ACHN (cell line): Measurements from ENCODE around the gene CHMP4A.

ENCODE experiments used
- DNase-seq: peaks from one replicate; pipeline ENCODE4 v3.0.0-alpha.2; 2015
- in situ Hi-C: cut with HindIII; loops from 2 replicates; pipeline ENCODE4 v1.10.0; 2017; ENCODE audit warnings: low sequenced_read_pairs, low pct_ligation_motif_present, low pct_unique_long_range_greater_than_20kb

Gene CHMP4A, protein sequence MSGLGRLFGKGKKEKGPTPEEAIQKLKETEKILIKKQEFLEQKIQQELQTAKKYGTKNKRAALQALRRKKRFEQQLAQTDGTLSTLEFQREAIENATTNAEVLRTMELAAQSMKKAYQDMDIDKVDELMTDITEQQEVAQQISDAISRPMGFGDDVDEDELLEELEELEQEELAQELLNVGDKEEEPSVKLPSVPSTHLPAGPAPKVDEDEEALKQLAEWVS

DNA sequence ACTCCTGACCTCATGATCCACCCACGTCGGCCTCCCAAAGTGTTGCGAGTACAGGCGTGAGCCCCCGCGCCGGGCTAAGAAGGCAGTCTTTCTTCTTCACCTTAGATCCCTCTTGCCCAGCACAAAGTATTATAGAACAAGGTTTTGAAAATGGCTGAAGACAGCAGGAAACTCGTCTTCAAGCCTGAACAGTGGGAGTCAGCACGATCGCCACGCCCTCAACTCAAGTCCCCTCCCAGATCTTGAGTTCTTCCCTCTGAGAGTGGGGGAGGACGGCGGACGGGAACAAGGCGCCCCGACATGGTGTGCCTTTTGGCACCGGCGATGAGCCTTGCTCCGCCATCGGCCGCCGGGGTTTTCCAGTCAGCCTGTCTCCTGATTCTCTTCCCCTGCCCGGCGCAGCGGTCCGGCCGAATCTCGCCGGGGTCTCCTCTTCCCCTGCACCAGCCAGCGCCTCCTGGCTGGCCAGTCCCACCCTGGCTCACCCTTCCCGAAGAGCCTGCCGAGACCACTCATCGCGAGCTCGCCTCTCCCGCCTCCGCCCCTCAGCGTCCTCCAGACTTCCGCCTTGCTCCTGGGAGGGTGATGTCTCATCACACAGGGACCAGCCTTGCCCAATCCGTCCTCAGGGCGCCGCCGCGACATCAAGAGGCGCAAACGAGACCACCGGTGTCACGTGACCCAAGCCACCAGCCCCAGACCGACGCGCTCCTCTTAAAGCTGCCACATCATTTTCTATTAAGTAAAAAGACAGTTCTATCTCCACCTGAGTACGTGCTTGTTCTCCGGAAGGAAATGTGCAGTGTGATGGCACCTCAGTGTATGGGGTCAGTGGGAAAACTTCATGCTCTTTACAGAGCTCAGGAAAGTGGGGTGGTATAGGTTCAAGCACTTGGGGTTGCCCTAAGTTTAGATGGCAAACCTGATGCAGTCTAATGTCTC, at the start of gene CHMP4A:
Gene CHMP4A (minus strand): TSS at position 565 of the 942 bp plus-strand sequence. CDS start 49 bp downstream, at position 516.
- in situ Hi-C loops: no loop called here
- peak; percentile 97 for DNase-seq

DNA sequence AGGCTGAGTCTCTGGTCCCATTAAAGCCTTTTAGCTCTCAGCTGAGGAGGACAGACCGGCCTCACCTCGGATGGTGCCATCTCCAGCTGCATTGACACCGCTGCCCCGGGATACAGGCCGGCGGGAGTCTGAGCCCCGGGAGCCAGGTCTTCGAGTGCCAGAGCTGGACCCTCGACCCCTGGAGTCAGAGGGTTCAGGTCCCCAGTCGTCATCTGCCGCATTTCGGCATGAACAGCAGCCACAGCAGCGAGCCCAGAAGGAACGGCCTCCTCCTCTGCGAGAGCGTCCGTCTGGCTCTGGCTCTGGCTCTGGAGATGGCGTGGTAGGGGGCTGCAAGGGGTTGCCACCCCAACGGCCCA, 48.7 kb upstream of the CHMP4A start:
- in situ Hi-C loops: no loop called here
- DNase-seq: no peak

DNA sequence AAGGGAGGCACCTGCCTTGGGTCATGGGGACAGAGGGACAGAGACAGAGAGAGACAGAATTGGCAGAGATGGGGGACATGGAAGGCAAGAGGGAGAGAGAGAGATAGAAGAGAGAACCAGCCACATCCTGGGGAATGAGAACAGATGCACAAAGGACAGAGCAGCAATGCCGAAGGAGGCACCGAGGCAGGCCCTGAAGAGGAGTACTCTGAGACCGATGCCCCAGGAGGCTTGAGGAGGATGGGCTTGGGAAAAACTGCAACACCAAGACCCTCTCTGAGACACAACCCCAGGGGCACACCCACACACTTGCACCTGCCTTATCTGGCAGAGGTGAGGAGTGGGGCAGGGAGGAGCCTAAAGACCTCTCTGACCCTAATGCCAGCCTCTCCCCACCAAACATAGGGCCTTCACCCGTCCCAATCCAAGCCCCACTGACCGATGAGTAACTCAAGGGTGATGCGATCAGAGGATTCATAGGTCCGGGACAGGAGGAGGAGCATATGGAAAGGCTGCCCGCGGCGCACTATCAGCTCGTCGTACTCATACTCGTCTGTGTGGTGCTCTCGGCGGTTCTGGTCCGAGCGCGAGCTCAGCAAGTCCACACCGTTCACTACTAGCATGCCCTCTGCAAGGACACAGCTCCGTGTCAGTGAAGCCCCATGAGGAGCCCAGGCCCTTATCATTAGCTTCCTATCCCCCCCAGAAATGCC, 48.1 kb upstream of the CHMP4A start:
- no peak for DNase-seq
- in situ Hi-C loops: no loop called here

DNA sequence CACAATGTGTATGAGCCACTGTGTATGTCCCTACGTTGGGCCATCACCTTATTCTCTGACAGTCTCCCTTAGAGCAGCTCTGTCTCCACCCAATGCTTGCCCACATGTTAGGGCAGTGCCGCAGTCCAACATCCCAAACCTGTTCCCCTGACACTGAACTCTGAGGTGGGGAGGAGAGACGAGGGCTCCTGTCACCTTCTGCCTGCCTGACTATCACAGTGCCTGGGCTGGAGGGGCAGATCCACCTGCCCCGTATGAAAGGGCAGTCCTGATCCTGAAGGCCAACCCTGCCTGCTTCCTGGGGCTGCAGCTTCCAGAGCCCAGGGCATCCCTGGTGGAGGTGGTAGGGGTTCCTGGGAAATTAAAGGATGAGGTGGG, 47.5 kb upstream of the CHMP4A start:
- in situ Hi-C loops: no loop called here
- DNase-seq: no peak

DNA sequence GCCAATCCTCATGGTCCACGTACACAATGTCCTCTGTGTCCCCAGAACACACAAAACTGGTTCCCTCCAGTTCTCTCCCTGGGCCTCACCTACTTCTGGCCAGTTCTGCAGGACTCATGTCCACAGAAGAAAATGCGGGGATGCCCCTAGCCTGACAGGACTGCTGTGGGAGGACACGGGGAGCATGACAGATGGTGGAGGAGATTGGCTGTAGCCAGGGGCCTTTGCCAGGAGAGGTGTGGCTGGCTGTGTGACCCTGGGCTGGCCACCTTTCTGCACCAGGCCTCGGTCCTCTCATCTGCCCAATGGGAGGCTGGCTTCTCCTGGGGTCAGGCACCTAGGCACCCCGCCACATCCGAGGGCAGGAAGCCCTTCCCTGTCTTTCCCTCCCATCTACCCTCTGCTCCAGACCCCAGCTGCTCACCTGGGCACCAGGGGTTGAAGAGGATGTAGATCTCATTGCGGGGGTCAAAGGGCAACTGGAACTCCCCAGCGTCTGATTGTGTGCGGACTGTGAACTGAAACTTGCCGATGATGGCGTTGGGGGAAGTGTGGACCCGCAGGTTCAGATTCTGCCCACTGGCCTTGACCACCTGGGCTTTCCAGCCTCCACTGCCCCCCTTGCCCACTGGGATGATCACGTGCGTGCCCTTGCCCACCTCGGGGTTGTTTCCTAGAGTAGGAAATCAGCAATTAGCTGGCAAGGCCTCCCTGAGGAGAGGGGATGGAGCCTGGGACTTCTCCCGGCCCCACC, 46.9 kb upstream of the CHMP4A start:
- in situ Hi-C loops: no loop called here
- DNase-seq: no peak

DNA sequence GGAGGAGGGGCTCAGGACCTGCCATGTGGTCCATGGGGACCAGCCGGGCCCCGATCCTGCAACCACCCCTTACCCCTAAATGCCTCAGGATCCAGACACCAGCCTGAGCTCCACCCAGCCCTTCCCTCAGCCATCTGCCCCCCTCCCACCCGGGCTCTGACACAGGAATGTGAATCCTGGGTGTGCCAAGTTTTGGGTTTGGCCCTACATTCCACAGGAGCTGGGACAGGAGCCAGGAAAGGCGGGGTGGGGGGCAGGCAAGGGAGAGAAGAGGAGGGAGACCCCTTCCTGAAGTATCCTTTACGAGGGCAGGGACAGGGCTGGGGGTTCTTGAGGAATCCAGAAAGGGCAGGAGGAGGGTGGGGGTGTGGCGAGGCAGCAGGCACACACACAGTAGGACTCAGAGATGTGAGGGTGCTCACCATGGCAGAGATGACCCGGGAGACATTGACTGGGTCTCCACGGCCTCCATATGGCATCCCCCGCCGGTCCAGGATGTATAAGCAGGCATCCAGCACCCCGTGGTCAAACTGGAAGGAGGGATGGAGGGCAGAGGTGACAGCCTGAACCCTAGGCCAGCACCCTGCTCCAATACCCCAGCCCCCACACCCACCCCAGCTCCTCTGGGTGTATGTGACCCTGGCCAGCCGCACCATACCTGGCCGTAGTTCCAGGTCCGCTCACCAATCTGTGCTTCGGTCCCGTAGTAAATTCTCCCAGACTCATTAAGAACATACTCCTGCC, 46.2 kb upstream of the CHMP4A start:
- in situ Hi-C loops: no loop called here
- peak; percentile 33 for DNase-seq

DNA sequence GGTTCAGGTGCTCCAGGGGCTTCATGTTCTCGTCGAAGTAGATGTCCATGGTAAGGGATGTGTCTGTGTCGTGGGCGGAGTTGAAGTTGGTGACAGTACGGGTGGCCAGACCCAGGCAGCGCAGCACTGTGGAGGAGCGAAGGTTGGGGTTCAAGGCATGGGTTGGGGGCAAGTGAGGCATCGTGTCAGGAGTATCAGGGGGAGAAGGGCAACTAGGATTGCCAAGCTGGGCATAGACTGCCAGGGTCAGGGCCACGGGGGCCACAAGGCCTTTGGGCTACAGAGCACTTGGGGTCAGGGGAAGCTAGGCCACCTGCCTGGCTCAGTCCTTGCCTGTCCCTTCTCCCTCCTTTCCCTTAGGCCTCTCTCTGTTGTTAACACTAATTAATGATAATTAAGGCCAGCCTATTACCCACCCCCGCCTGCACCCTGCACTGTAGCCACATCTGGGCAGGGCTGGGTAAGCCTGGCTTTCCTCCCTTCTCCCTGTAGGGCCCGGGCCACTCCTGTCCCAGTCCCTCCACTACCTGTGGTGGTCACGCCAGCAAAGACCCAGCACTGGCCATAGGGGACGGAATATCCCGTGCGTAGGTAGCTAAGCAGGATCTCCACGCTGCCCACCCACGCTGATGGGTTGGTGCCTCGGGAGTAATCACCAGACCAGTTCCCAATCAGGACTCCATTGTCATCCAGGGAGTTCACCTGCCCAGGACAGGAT, 45.4 kb upstream of the CHMP4A start:
- in situ Hi-C loops: no loop called here
- DNase-seq: no peak

DNA sequence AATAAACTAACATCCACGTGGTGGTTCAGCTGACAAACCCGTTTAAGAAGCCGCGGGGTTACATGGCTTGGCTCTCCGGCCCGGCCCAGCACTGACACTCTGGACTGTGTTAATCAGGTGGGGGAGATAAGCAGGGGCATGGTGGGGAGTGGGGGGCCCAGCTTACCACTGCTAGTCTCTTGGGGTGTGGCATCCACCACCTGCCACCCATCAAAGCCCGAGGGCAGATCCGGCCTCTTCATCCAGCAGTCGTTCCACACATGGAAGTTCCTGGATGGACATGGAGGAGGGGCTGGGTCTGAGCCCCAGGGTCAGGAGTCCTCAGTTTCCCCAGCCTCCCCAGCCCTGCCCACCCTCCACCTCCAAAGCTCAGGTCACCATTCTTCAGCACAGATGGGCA, 44.8 kb upstream of the CHMP4A start:
- in situ Hi-C loops: no loop called here
- DNase-seq: no peak

DNA sequence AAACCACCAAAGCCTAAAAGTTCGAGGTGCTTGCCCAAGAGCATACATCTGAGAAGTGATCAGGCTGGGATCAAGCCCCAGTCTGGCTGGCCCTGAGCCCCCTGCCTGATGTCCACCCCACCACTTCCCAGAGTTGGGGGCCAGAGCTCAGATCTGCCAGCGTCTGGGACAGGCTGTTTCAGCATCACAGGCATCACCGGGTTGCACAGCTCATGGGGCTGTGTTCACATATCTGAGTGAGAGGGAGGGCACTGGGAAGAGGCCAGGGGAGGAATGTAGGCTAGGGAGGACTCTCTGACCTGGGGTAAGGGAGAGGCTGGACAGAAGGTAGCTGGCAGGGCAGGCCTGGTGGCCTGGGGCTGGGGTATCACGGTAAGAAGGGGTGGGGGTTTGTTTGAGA, 43.7 kb upstream of the CHMP4A start:
- DNase-seq: no peak
- in situ Hi-C loops: no loop called here

DNA sequence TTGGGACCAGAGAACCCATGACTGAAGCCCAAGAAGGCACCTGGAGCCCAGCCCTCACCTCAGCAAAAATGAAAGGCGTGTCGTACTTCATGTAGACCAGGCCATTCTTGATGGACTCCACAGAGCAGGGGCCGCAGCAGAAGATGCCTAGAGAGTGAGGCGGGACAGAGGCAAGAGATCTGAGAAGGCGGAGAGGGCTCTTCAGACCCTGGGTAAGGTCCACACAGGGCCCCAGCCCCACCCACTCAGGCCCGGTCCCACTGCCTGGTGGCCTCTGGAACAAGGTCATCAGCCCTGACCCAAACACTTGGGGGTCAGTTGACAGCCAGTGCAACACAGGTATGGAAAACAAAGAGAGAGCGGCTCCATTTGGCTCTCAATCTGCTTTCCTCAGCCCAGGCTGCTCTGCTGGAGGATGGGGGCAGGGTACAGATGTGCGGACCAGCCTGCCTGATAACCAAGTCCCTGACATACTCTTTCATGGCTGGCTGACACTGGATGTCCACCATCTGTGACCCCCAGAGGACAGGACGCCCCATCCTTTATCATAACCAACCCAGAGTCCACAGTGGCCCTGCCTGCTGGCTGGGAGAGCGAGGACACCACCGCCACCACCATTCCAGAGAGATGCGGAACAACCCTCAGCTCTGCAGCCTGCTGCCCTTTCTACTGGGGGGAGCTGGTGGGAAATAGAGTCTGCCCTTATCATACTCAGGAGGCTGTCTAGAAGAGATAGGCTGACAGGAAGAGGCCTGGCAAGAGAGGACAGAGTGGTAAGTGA, 42.8 kb upstream of the CHMP4A start:
- DNase-seq: no peak
- in situ Hi-C loops: no loop called here

DNA sequence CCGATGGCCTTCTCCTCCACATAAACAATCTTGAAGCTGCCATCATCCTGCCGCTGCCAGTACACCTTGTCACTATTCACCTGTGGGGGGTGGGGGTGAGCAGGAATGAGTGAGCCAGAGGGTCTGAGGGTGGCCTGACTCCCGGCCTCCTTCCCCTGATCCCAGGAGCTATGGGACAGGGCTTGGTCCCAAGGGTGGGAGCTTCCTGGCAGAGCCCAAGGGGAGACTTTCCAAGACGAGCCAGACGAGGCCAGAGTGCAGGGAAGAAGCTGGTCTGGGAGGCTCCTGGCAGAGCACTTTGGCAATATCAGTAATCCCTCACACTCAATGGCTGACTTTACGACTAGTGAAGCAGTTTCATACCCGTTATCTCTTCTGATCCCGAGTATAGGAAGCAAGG, 42.1 kb upstream of the CHMP4A start:
- in situ Hi-C loops: no loop called here
- DNase-seq: no peak

DNA sequence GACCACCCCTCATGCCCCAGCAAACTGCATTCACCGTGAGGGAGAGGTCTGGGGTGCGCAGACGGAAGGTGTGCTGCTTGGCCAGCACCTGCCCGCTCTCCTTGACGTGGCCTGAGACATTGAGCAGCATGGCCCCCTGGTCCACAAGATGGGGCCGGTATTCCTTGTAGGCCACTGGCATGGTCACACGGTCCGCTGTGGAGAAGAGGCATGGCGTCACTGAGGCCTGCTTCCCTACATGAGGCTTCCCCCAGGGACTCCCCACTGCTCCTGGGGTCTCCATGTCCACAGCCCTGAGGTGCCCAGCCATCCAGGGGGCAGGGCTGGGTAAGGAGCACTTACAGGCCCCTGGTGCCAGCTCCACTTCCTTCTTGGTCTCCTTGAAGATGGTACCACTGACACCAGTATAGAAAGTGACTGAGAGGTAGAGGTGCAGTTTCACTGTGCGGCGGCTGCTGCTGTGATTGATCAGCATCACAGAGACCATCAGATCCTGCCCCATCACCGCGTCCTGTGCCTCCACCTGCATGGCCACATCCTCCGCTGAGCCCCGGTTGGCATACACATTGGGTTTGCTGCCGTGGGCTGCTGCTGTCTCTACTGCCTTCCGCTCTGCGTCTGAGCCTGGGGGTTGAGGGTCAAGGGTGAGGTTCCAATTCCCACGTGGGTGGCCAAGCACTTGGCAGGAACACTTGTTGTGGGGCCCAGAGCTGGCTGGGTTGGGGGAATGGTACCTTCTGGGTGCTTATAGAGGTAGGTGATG, 41.5 kb upstream of the CHMP4A start:
- DNase-seq: no peak
- in situ Hi-C loops: no loop called here

DNA sequence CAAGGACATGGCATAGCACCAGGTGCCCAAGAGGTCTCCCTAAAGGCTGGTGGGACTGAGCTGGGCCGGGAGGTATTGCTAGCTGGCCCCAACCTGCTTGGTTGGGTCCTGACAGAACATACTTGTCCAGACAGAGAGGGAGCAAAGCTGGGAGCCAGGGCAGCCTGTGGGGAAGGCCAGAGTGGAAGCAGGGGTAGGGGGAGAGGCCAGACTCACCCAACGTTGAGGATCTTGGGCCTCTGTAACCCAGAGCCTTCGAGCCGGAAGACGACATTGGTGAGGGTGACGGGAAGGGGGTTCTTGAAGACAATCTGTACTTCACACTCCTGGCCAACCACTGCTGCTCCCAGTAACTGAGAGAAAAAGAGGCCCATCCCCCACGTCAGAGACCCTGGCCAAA, 40.6 kb upstream of the CHMP4A start:
- DNase-seq: no peak
- in situ Hi-C loops: no loop called here

DNA sequence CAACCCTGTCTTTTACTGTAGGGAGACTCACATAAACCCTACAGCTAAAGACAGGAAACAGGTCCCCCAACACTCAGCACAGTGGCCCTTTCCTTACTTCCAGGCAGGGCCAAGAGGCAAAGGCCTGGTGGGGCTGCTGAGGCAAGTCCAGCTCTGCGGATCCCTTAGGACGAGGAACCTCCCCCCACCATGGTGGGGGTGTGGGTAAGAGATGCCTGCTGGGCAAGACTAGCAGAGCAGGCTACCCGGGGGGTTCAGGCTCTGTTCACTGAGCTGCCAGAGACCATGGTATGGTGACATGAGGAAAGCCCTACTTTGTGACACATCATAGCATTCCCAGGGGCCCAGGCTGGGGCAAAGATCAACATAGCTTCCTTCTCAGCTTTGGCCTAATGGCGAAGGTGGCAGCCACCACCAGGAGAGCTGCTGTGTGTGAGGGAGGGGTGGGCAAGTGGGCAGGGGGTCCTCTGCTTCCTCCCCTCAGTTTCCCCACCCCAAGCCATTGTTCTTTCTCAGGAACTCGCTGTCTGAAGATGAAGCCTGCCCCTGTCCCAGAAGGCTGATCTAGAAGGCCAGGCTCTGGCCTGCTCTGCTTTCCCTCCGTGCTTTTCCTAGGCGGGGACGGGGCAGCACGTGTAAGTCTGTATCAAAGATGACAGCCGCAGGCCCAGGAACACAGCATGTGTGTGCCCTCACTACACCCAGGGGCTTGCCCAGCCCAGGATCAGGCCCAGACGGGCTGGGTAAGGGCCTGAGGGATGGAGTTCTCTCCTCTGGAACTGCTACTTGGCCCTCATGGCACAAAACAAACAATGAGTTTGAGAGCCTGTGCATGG, 39.2 kb upstream of the CHMP4A start:
- in situ Hi-C loops: no loop called here
- no peak for DNase-seq

DNA sequence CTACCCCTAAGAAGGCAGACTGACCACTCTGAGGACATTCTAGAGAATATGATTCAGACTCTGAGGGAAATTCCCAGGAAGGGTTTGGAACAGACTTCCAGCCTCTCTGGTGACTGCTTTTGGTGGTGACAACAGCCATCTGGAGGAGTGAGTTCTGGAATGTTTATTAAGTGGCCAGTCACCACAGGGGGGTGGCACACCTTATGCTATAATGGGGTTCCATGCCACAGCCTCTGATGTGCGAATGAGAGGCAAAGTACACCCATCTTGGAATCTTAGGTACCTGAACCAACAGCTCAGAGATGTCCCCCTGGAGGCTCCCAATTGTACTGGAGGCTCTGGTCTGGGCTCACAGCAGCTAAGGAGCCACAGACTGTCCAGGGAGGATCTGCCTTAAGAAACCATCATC, 38.6 kb upstream of the CHMP4A start:
- in situ Hi-C loops: no loop called here
- no peak for DNase-seq
